HepG2 (cell line): ENCODE results near the gene DUS1L. TPM values are rescaled to one million over a fixed set of nuclear protein-coding genes. Genes with fewer than 3 reads are reported as not detected.

Experiments
- ATAC-seq: fragments of 200-7000 bp; cut with Tn5 transposase; 3 replicates; pipeline ENCODE4 v1.9.1; 2020; ENCODE audit warnings: mild to moderate bottlenecking, moderate library complexity
- BruUV-seq: library from RNA; stranded (reverse); fragments of 400-500 nt; replicated peaks from 2 replicates; lab custom pipeline; 2021; lab: Mats Ljungman, UMichigan
- CTCF ChIA-PET: fragments of 300-600 bp; formaldehyde crosslinking; extraction: SDS; loops from one replicate; lab custom pipeline; 2021; ENCODE audit warnings: low total read pairs, inconsistent platforms, low intra/inter-chr PET ratio; lab: Yijun Ruan, JAX
- POLR2A ChIA-PET: fragments of 350-600 bp; sonication (Branson Sonifier 250); formaldehyde crosslinking; loops from one replicate; lab custom pipeline; 2020; ENCODE audit warnings: antibody characterized with exemption, inconsistent platforms; lab: Yijun Ruan, JAX
- DNase-seq: peaks from one replicate; pipeline ENCODE4 v3.0.0-alpha.2; 2015; ENCODE audit warnings: low spot score
- FAIRE-seq: peaks from 3 replicates; lab custom pipeline; 2011; peaks lifted over from hg19 to GRCh38; lab: Jason Lieb, UNC
- H2AFZ ChIP-seq: one replicate; pipeline ENCODE4 v1.6.1; 2011; ENCODE audit warnings: low read length, inconsistent platforms
- H3K27ac ChIP-seq: fragments of 300-600 bp; 3 replicates; pipeline ENCODE4 v1.8.0; 2011; ENCODE audit warnings: mixed run types, mild to moderate bottlenecking, mixed read lengths, low read length, inconsistent platforms; ENCODE audit not compliant: insufficient read depth; ENCODE audit errors: extremely low read length
- H3K27me3 ChIP-seq, 2 experiments: fragments of 200-600 bp in 1 of 2; 2 replicates in 1 of 2; 3 replicates in 1 of 2; pipeline versions ENCODE4 v1.6.0 to v1.8.0; 2011; ENCODE audit warnings: low read length in 2 of 2, mild to moderate bottlenecking in 2 of 2, moderate library complexity in 2 of 2, inconsistent platforms in 1 of 2; ENCODE audit not compliant: insufficient read depth in 2 of 2, control insufficient read depth in 1 of 2
- H3K36me3 ChIP-seq, 2 experiments: fragments of 200-600 bp in 1 of 2; replicated peaks in 1 of 2; 2 replicates in 1 of 2; 3 replicates in 1 of 2; pipeline versions ENCODE4 v1.5.1 to v1.8.0; 2011; ENCODE audit warnings: low read length in 2 of 2, inconsistent platforms in 1 of 2; ENCODE audit not compliant: insufficient read depth in 2 of 2, control insufficient read depth in 1 of 2
- H3K4me1 ChIP-seq: 2 replicates; pipeline ENCODE4 v1.5.1; 2012; ENCODE audit warnings: low read length, inconsistent platforms; ENCODE audit not compliant: insufficient read depth
- H3K4me2 ChIP-seq: 2 replicates; pipeline ENCODE4 v1.6.0; 2011; ENCODE audit warnings: low read depth, low read length, inconsistent platforms
- H3K4me3 ChIP-seq, 3 experiments: fragments of 200-600 bp in 1 of 3; sonication (generic), shearing (Covaris generic) in 1 of 3; replicated peaks in 1 of 3; 2 replicates each; pipeline ENCODE4 v1.5.1; 2011 to 2016; ENCODE audit warnings: low read length in 3 of 3, inconsistent platforms in 2 of 3, low read depth in 2 of 3, mild to moderate bottlenecking in 2 of 3, control low read depth in 1 of 3, mixed read lengths in 1 of 3; ENCODE audit not compliant: insufficient read depth in 1 of 3
- H3K79me2 ChIP-seq: one replicate; pipeline ENCODE4 v1.6.1; 2011; ENCODE audit warnings: low read length, inconsistent platforms; ENCODE audit not compliant: insufficient read depth
- H3K9ac ChIP-seq: 2 replicates; pipeline ENCODE4 v1.6.0; 2011; ENCODE audit warnings: mild to moderate bottlenecking, low read depth, low read length, inconsistent platforms; ENCODE audit not compliant: insufficient read depth
- H3K9me3 ChIP-seq: 2 replicates; pipeline ENCODE4 v1.5.1; 2012; ENCODE audit warnings: mild to moderate bottlenecking, low read length
- H4K20me1 ChIP-seq: 2 replicates; pipeline ENCODE4 v1.6.0; 2011; ENCODE audit warnings: inconsistent platforms, mild to moderate bottlenecking, low read length, moderate library complexity; ENCODE audit not compliant: insufficient read depth
- AGO2 ChIP-seq: fragments of 200-400 bp; formaldehyde crosslinking; optimal IDR thresholded peaks from 2 replicates; pipeline ENCODE3; 2017; ENCODE audit warnings: mild to moderate bottlenecking, low read depth, low read length, moderate library complexity
- HNRNPUL1 ChIP-seq: fragments of 200-400 bp; formaldehyde crosslinking; IDR thresholded peaks from 2 replicates; pipeline ENCODE4 v1.6.1; 2017; ENCODE audit warnings: low read depth, mild to moderate bottlenecking, low read length, moderate library complexity
- POLR2A ChIP-seq, 2 experiments: IDR thresholded peaks; 2 replicates each; pipeline ENCODE4 v1.6.1; 2011; ENCODE audit warnings: low read depth in 2 of 2, low read length in 2 of 2, mild to moderate bottlenecking in 1 of 2, moderate library complexity in 1 of 2; ENCODE audit not compliant: insufficient read depth in 1 of 2
- RBFOX2 ChIP-seq: fragments of 200-400 bp; formaldehyde crosslinking; IDR thresholded peaks from 2 replicates; pipeline ENCODE4 v1.6.1; 2017; ENCODE audit warnings: low read depth, mild to moderate bottlenecking, low read length
- ZHX1 ChIP-seq: sonication (generic); formaldehyde crosslinking; IDR thresholded peaks from 2 replicates; pipeline ENCODE4 v1.8.1; 2022; ENCODE audit warnings: low read depth, mild to moderate bottlenecking, missing genetic modification reagents
- ZNF883 ChIP-seq: sonication (generic); formaldehyde crosslinking; IDR thresholded peaks from 2 replicates; pipeline ENCODE4 v1.5.1; 2020; ENCODE audit warnings: mild to moderate bottlenecking, missing genetic modification reagents; ENCODE audit errors: not compliant biosample characterization
- WGBS: methylation state at CpG from one replicate; pipeline ENCODE4 v1.1.6; 2017; ENCODE audit warnings: low lambda C conversion rate; 5-methylcytosine and 5-hydroxymethylcytosine counted together
- in situ Hi-C: cut with HindIII; loops from 2 replicates; pipeline ENCODE4 v1.10.0; 2017; ENCODE audit warnings: low pct_unique_long_range_greater_than_20kb; ENCODE audit not compliant: extremely low pct_ligation_motif_present
- intact Hi-C: fragments of 100-400 bp; cut with micrococcal nuclease; formaldehyde crosslinking; loops from one replicate; pipeline ENCODE4 v1.10.0; 2022; ENCODE audit not compliant: unreplicated experiment
- polyA plus RNA-seq, 8 experiments: library from polyadenylated mRNA; depleted of rRNA in 3 of 8; stranded (reverse) in 7 of 8; unstranded in 1 of 8; fragments of >200 nt; fragmentation: Illumina TruSeq in 4 of 8; extraction: Trizol in 4 of 8; gene quantifications; 2 replicates each; pipeline versions ENCODE4 v1.2.1 to v1.2.3, GENCODE V29; 2011 to 2016; ENCODE audit warnings: low read depth in 4 of 8, missing spikeins in 1 of 8, mixed read lengths in 1 of 8; ENCODE audit not compliant: insufficient read depth in 1 of 8
- total RNA-seq, 5 experiments: library from RNA; depleted of rRNA; stranded (reverse); fragments of >200 nt; fragmentation: Illumina TruSeq; extraction: Trizol; gene quantifications; 2 replicates each; pipeline ENCODE4 v1.2.3, GENCODE V29; 2016; ENCODE audit warnings: low read depth in 1 of 5
- TF ChIP-seq, protein P1 (sequence below): sonication (generic); formaldehyde crosslinking; IDR thresholded peaks from 2 replicates; pipeline ENCODE4 v1.4.0; 2020; ENCODE audit warnings: missing genetic modification reagents, borderline replicate concordance

DUS1L gene
- total and polyA plus RNA-seq, 2 of the 13 experiments (the other 11 are each of a cell fraction or from before 2014, with no cell fraction given), result 81.0 to 109 TPM

DNA sequence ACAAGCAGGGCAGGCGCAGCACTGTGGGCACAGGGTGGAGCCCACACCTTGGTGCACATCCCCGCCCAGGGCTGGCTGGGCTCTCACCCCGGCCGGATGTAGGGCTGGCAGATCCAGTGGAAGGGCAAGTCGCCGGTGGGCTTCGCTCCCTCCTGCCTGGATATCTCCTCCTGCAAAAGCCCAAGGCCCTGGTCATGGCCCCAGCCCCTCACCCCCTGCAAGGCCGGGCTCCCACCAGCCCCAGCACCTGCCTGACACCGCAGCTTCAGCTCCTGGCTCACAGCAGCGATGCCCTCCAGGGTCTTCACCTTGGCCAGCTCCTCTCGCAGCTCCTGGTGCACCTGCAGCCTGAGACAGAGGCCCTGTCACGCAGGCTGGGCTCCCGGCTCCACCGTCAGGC lies 5.0 kb downstream of the DUS1L start:
- TF ChIP-seq HNRNPUL1, result no peak
- 0 out of 2 replicates have a peak, but pooled peaks have one; percentile 4 for TF ChIP-seq ZHX1
- TF ChIP-seq RBFOX2, result peak; percentile 35; the same call in 1 of the 2 replicates
- TF ChIP-seq, protein P1, sequence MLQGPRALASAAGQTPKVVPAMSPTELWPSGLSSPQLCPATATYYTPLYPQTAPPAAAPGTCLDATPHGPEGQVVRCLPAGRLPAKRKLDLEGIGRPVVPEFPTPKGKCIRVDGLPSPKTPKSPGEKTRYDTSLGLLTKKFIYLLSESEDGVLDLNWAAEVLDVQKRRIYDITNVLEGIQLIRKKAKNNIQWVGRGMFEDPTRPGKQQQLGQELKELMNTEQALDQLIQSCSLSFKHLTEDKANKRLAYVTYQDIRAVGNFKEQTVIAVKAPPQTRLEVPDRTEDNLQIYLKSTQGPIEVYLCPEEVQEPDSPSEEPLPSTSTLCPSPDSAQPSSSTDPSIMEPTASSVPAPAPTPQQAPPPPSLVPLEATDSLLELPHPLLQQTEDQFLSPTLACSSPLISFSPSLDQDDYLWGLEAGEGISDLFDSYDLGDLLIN, result no peak
- TF ChIP-seq ZNF883 (CRISPR knock-in tag), result no peak
- TF ChIP-seq AGO2, result peak; percentile 63
- 0 out of 4 replicates have a peak, but pooled peaks of 1 of the 2 experiments have one; percentile 8 for TF ChIP-seq POLR2A (IDR thresholded peaks at IDR 0.05; ENCODE audit: insufficient read depth in 1 of 2, low read depth in 2 of 2, low read length in 2 of 2)
- TF ChIP-seq, all 625 proteins: peak for 4
- Histone ChIP-seq H3K36me3 (peaks cover 43 to 65% of the 10 kb centered on the region in 2 experiments), H3K27me3 (no peaks in the 10 kb centered on the region), H3K27ac (no peak overlapping the region), H3K4me2 (no peak overlapping the region), H3K79me2 (peaks cover 20% of the 10 kb centered on the region), H3K4me3 (no peak overlapping the region), H2AFZ (no peak overlapping the region), H3K4me1 (peaks cover 49% of the 10 kb centered on the region), H4K20me1 (no peaks in the 10 kb centered on the region), H3K9ac (no peak overlapping the region), H3K9me3 (no peaks in the 10 kb centered on the region)
- WGBS, result 82% methylated on average over 7 of the region's 14 CpGs
- no peak for ATAC-seq
- intact Hi-C loops (no loop called here), in situ Hi-C loops (no loop called here)
- ChIA-PET CTCF (no interaction called here), POLR2A (interaction anchor here (1.6 kb wide), 1 partner anchor 23 kb away, joined by 7 read pairs; the partner anchor contains the start of gene DCXR)
- FAIRE-seq, result no peak
- no TSS peak for BruUV-seq
- DNase-seq, result no peak
